Hematopoietic multipotent progenitor cell treated with erythropoietin and hydrocortisone succinate and interleukin-3 and kit ligand, for 6 days (in vitro differentiated cells): ENCODE measurements around the gene GTF2H4.
"Not testable (repeated sequence)": the region's sequence is repeated elsewhere in the genome, so short reads cannot be mapped to it uniquely, and the experiment has no call there.

ENCODE experiments used
- DNase-seq: peaks from one replicate; pipeline ENCODE4 v3.0.0-alpha.2; 2015

The GTF2H4 gene

GRCh38 chr6:30907758-30908591 lies at the start of gene GTF2H4:
GTF2H4 (plus strand) TSS chr6:30908207.
- DNase-seq, result peak; percentile 99

- not testable (repeated sequence) for DNase-seq
Measured at GRCh38 chr6:30859726-30860125, 48.3 kb upstream of the GTF2H4 start.

- no peak for DNase-seq
Measured at GRCh38 chr6:30861257-30862048, 46.6 kb upstream of the GTF2H4 start.

GRCh38 chr6:30862156-30862875 lies 45.7 kb upstream of the GTF2H4 start:
- DNase-seq, result no peak

- no peak for DNase-seq
Measured at GRCh38 chr6:30864325-30864724, 43.7 kb upstream of the GTF2H4 start.

GRCh38 chr6:30869241-30869749 lies 38.7 kb upstream of the GTF2H4 start:
- DNase-seq, result not testable (repeated sequence)

GRCh38 chr6:30870546-30870945 lies 37.5 kb upstream of the GTF2H4 start:
- no peak for DNase-seq

GRCh38 chr6:30871592-30872183 lies 36.3 kb upstream of the GTF2H4 start:
- no peak for DNase-seq

GRCh38 chr6:30873137-30873640 lies 34.8 kb upstream of the GTF2H4 start:
- DNase-seq, result no peak

GRCh38 chr6:30873795-30874194 lies 34.2 kb upstream of the GTF2H4 start:
- not testable (repeated sequence) for DNase-seq

- DNase-seq, result no peak
Measured at GRCh38 chr6:30875244-30876038, 32.6 kb upstream of the GTF2H4 start.

GRCh38 chr6:30876039-30876730 lies 31.8 kb upstream of the GTF2H4 start:
- no peak for DNase-seq

GRCh38 chr6:30877419-30878262 lies 30.4 kb upstream of the GTF2H4 start:
- peak; percentile 92 for DNase-seq

GRCh38 chr6:30879684-30880427 lies 28.2 kb upstream of the GTF2H4 start:
- DNase-seq, result peak; percentile 58

GRCh38 chr6:30880698-30881252 lies 27.2 kb upstream of the GTF2H4 start:
- DNase-seq, result no peak

- no peak for DNase-seq
Measured at GRCh38 chr6:30881392-30882203, 26.4 kb upstream of the GTF2H4 start.

GRCh38 chr6:30882204-30882758 lies 25.7 kb upstream of the GTF2H4 start:
- no peak for DNase-seq
